ENCODE results near the gene KLHL41.

- TF ChIP-seq PATZ1 (CRISPR knock-in tag; IDR thresholded peaks at IDR 0.05; ENCODE audit: borderline replicate concordance) (no peak), CSRNP3 (CRISPR knock-in tag; IDR thresholded peaks at IDR 0.05) (no peak), RARB (CRISPR knock-in tag; IDR thresholded peaks at IDR 0.05) (no peak), CREB5 (CRISPR knock-in tag; IDR thresholded peaks at IDR 0.05; ENCODE audit: low read depth) (no peak), ZFP3 (CRISPR knock-in tag; IDR thresholded peaks at IDR 0.05) (no peak), ESRRG (CRISPR knock-in tag; IDR thresholded peaks at IDR 0.05) (no peak), TSHZ2 (CRISPR knock-in tag; IDR thresholded peaks at IDR 0.05) (no peak), ZC3H10 (CRISPR knock-in tag; IDR thresholded peaks at IDR 0.05) (no peak), TCF4 (CRISPR knock-in tag; IDR thresholded peaks at IDR 0.05; ENCODE audit: borderline replicate concordance) (no peak), OSR1 (CRISPR knock-in tag; IDR thresholded peaks at IDR 0.05) (no peak), ARNTL (CRISPR knock-in tag; IDR thresholded peaks at IDR 0.05; ENCODE audit: borderline replicate concordance, low read depth) (no peak), GLIS3 (CRISPR knock-in tag; IDR thresholded peaks at IDR 0.05) (no peak)
Measured at GRCh38 chr2:169573974-169574299, 64.4 kb downstream of the KLHL41 start.

Measured in SK-N-SH treated with all-trans-retinoic acid at 6 μM for 48 hours (cell line).